GM19468 (cell line): ENCODE results near the gene RAB31.
"Not testable (repeated sequence)": the region's sequence is repeated elsewhere in the genome, so short reads cannot be mapped to it uniquely, and the experiment has no call there.

Experiments
- ATAC-seq: cut with Tn5 transposase; IDR thresholded peaks from one replicate; pipeline ENCODE4 v1.9.1; 2021; ENCODE audit warnings: mild to moderate bottlenecking, moderate library complexity, moderate number of reproducible peaks; ENCODE audit not compliant: unreplicated experiment; ENCODE audit errors: extremely low read depth

RAB31 gene

GRCh38 chr18:9898792-9899549 lies 190.9 kb downstream of the RAB31 start:
- ATAC-seq, result no peak

GRCh38 chr18:9899550-9899930 lies 191.4 kb downstream of the RAB31 start:
- ATAC-seq, result not testable (repeated sequence)

- no peak for ATAC-seq
Measured at GRCh38 chr18:9900699-9901098, 192.6 kb downstream of the RAB31 start.

- no peak for ATAC-seq
Measured at GRCh38 chr18:9901377-9901776, 193.3 kb downstream of the RAB31 start.

- ATAC-seq, result not testable (repeated sequence)
Measured at GRCh38 chr18:9902264-9902663, 194.2 kb downstream of the RAB31 start.

- no peak for ATAC-seq
Measured at GRCh38 chr18:9902832-9903231, 194.7 kb downstream of the RAB31 start.

GRCh38 chr18:9905401-9905922 lies 197.4 kb downstream of the RAB31 start:
- ATAC-seq, result no peak

GRCh38 chr18:9906481-9906880 lies 198.4 kb downstream of the RAB31 start:
- ATAC-seq, result no peak

GRCh38 chr18:9907867-9908266 lies 199.8 kb downstream of the RAB31 start:
- no peak for ATAC-seq

GRCh38 chr18:9910071-9910470 lies 202.0 kb downstream of the RAB31 start:
- no peak for ATAC-seq

GRCh38 chr18:9910661-9911060 lies 202.6 kb downstream of the RAB31 start:
- ATAC-seq, result no peak

- ATAC-seq, result no peak
Measured at GRCh38 chr18:9911226-9911625, 203.1 kb downstream of the RAB31 start.
